HG02678 (cell line): Measurements from ENCODE around the gene IL1A.

Experiments used
- ATAC-seq: cut with Tn5 transposase; IDR thresholded peaks from one replicate; pipeline ENCODE4 v1.9.1; 2021; ENCODE audit warnings: mild to moderate bottlenecking, moderate library complexity; ENCODE audit not compliant: unreplicated experiment

Gene IL1A

DNA sequence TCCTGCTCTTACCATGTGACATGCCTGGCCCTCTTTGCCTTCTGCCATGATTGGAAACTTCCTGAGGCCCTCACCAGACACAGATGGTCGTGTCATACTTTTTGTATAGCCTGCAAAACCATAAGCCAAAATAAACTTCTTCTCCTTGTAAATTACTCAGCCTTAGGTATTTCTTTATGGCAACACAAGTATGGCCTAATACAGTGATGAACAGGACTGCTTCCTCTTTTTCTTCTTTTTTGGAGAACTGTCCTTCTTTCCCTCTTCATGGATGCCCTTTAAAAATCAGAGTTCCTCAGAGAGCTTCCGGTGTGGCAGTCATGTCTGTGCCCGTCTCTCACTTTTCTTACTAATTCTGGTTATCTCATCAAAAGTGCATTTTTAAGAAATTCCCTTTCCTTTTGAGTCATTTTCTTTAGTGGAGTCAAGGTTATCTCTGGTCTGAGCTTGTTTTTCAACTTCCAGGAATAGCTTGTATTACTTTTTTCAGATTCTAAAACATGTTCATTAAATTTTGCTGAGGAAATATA lies 9.2 kb upstream of the IL1A start:
- ATAC-seq, result no peak

DNA sequence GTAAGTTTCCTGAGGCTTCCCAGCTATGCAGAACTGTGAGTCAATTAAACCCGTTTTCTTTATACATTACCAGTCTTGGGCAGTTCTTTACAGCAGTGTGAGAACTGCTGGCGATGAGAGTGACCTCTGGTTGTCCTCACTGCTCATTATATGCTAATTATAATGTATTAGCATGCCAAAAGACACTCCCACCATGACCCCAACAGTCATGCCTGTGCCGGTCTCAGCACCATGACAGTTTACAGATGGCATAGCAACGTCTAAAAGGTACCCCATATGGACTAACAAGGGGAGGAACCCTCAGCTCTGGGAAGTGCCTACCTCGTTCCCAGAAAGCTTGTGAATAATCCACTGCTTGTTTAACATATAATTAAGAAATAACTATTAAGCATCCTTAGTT lies 8.1 kb upstream of the IL1A start:
- ATAC-seq, result no peak

DNA sequence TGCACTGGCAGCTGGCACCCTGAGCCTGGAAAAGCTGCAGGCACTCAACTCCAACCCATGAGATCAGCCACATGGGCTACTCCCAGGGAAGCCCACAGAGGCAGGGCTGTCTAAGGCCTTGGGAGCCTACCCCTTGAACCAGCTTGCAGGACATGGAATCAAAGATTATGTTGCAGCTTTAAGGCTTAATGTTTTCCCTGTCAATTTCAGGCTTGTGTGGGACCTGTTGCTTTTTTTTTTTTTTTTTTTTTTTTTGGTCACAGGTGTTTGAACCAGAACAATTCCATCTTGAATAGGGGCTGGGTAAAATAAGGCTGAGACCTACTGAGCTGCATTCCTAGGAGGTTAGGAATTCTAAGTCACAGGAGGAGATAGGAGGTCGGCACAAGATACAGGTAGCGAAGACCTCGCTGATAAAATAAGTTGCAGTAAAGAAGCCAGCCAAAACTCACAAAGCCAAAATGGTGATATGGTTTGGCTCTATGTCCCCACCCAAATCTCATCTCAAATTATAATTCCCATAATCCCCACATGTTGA lies 7.5 kb upstream of the IL1A start:
- ATAC-seq, result no peak

DNA sequence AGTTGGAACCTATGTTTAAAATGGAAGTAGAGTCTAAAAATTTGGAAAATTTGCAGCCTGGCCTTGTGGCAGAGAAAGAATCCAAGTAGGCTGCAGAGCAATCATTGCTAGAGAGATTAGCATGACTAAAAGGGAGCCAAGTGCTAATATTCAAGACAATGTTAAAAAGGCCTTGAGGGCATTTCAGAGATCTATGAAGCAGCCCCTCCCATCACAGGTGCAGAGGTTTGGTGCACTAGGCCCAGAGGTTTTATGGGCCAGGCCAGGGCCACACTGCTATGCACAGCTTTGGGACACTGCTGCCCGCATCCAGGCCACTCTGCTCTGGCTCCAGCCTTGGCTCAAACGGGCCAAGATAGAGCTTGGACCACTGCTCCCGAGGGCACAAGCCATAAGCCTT lies 6.7 kb upstream of the IL1A start:
- no peak for ATAC-seq

DNA sequence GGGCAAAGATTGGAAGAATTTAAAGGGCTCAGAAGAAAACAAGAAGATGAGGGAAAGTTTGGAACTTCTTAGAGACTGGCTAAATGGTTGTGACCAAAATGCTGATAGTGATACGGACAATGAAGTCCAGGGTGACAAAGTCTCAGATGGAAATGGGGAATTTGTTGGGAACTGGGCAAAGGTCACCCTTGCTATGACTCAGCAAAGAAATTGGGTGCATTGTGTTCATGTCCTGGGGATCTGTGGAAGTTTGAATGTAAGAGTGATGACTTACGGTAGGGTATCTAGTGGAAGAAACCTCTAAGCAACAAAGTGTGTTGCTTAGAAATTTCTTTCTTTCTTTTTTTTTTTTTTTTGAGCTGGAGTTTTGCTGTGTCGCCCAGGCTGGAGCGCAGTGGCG lies 6.0 kb upstream of the IL1A start:
- no peak for ATAC-seq

DNA sequence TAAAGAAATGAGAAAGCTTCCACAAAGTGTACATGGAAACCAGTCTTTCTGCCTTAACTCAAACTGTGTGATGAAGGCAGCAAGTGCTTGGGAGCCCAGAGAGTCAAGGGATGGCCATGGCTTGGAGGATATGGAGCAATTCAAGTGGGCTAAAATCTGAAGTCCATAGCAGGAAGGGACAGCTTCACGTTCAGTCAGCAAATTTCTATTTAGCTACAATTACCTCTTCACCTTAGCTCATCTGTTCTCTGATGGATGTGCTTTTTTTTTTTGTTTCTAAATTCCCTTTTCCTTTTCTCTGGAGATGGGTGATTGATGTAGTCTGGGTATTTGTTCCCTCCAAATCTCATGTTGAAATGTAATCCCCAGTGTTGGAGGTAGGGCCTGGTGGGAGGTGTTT lies 4.9 kb upstream of the IL1A start:
- ATAC-seq, result no peak

DNA sequence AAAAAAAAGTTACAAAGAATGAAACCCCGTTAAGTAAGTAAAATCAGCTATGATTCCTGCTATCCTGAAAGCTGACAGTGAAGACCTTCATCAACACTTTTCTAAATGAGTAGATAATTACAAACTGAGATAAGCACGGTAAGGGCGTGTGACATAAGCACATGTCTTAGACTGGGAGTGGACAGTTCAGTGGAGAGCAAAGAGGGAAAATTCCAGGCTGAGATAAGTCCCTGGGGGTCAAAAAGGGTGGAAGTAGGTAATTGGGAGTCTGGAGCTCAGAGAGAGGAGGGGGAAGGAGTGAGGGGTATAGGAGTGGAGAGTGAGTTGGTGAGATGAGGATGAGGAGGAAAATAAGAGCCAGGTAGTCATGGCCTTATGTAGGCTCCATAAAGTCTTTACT lies 4.4 kb upstream of the IL1A start:
- ATAC-seq, result no peak

DNA sequence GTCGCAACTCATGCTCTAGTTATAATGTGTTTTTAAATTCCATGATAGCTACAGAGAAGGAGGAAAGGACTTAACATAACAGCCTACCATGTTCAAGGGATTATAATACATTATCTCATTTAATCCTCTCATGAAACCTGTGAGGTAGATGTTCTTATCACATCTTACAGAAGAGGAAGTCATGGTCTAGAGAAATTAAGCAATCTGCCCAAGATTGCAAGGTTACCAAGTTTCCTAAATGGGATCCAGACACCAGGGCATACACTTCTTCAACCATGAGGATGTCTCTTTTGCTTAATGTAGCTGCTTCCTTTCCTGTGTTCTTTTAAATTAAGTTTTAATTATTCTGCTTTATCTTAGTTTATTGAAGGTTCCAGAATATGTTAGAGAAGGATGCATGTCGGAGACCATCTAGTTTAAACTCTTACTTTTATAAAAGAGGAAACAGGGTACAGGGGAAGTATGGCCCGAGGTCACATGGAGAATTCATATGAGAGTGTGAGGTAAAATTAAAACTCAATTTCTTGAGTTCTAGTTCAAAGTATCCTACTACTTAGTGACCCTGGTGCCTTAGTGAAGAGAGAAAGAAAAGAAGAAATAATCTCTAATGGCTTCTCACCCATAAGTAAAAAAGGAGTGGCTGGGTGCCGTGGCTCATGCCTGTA lies 3.6 kb upstream of the IL1A start:
- no peak for ATAC-seq

DNA sequence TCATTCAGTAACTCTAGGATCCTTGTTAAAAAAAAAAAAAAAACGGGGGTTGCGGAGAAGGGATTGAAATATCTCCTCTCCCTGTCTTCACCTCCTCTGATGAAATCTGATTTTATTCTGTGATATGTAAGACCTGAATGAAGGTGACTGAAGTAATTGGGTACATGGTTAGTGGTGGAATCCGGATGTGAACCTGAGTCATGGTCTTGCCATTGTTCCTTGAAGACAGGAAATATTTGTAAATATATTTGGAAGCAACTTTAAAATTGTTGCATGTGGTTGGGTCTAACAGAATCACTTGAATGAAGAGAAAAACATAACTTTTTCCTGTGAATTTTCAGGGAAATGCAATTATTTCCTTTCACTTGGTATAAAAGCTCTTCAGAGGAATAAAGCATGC lies 3.0 kb upstream of the IL1A start:
- ATAC-seq, result no peak

DNA sequence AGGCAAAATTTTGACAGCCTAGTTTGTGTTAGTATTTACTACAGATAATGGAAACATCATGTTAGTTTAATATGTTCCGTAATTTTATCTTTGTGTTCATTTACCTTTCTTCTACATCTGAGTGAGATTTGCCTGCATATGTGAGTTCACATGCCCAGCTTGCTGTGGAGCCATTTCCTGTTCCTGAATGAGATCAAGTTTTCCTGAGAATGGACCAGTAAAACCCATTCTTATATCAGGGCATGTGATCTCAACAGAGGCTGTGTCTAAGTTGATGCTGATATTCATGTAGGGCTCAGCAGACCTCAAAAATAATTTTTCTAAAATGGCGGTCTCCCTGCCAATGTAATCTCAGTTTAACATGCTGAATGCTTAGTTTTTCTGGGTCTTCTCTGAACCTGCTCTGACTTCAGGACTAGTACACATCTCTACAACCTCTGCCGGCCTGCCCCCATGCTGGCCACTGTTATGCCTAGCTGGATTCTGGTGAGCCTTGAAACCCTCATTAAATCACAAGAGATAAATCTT lies 1.0 kb downstream of the IL1A start:
- ATAC-seq, result no peak

DNA sequence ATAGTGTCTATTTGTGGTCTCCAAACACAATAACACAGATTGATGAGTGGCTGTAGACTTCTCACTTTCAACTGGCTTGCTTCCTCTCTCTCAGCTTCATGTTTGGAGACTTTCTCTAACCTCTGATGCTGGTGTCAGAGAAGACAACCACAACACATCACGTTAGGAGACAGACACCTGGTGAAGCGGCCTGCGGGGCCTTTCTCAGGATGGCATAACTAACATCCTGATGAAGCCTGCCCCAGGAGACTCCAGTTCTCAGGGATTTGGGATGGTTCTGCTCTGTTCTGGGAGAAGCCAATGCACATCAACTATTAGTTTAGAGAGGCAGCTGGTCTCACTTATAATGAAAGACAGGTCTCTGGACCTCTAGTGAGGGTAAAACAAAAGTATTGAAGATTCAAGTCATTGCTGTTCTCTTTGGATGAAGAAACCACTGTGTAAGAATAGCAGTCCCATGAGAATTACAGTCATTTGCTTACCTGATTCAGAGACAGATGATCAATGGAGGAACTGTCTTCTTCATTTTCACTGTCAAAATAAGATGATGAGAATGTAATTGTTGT lies 2.0 kb downstream of the IL1A start:
- ATAC-seq, result peak; percentile 86

DNA sequence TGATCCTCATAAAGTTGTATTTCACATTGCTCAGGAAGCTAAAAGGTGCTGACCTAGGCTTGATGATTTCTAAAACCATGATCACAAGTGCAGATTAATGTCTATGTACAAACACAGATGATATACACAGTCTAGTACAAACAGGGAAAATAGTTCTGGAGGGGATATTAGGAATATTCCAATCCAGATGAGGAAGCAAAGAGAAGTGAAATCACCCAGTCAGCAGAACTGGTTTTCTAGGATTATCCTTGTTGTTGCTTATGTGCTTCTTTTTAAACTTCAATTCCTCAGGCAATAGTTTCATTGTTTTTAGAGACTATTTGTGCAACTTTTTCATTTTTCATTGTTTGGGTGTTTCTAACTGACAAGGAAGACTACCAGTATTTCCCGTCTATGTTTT lies 4.7 kb downstream of the IL1A start:
- ATAC-seq, result no peak

DNA sequence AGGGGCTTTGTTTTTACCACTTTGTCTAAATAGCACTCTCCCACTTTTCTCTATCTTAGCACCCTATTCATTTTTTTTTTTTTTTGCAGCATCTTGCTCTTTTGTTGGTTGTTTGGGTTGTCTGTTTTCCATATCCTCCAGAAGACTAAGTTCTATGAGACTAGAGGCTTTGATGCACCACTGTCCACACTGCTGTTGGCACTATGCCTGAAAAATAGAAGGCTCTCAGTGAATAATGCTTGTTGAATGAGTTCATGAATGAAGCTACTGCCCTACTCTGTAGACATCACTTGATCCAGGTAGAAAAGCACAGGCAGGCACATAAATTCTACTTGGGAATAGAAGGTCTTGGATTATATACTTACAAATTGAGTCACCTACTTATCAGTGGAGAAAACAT lies 7.3 kb downstream of the IL1A start:
- ATAC-seq, result no peak

DNA sequence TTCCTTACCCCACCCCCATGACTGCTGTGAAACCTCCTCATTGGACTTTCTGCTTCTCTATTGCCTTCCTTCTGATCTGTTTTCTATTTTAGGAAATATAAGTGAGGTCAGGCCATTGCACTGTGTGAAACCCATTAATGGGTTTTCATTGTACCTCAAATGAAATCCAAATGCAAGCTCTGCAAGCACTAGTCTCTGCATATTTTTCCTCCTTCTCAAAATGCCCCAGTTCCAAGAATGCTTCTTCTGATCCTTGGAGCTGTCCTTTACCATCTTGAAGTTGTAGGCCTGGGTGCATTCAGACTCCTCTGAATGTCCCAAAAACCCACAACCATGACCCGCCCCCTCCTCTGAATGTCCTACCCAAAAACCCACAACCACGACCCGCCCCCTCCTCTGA lies 8.2 kb downstream of the IL1A start:
- no peak for ATAC-seq

DNA sequence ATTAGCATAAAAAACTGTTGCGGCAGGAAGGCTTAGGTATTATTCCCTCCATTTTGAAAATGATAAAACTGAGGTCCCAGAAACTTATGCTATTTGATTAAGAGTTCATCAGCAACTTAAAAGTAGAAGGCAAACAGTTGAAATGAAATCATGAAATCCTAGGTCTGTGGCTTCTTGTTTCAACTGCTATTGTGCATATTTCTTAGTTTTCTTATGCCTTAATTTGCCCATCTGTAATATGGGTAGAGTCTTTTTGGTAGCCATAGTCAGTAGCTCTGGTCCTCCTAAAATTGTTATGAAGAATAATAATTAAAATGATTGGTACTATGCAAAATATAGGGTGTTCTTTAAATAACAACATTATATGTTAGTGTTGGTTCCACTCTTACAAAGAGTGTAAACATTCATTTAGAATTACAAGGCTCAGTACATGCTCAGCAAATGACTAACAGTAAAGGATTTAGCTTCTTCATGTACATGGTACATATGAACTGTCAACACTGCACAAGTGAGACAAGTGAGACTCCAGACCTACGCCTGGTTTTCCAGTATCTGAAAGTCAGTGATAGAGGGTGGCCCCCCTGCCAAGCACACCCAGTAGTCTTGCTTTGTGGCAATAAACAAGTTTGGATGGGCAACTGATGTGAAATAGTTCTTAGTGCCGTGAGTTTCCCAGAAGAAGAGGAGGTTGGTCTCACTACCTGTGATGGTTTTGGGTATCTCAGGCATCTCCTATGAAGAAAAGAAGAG lies 9.6 kb downstream of the IL1A start:
- no peak for ATAC-seq

DNA sequence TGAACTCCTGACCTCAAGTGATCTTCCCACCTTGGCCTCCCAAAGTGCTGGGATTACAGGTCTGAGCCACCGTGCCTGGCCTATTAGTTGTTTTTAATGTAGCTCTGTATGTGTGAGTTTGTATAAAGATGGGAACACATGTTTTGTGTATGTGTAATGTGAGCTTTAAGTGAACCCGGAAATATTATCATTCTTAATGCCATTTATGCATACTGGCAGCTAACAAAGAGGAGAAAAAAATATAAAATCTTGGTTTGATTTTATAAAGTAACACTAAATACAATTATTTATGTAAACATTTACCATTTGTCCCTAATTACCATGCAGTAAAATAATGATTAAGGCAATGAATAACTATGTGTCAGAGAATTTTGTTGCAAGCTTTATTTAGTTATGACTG lies 10.7 kb downstream of the IL1A start:
- no peak for ATAC-seq

DNA sequence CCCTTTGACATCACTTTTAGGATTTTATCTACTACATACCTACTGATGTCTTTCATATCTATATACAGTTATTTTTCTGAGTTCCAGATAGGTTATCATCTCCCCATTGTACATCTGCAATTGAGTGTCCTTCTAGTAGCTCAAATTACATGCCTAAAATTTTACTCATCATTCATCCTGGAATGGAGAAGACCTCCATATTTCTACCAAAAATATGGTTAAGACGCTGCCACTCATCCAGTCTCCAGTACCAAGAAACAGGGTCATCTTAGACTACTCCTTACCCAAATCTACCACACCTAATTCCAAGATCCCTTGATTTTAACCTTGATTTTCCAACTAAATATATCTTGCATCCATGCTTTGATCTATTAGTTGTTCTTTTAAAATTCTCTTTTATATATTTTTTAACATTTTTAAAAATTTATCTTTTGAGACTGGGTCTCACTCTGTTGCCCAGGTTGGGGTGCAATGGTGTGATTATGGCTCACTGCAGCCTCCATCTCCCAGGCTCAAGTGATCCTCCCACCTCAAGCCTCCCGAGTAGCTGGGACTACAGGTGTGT lies 11.3 kb downstream of the IL1A start:
- no peak for ATAC-seq

DNA sequence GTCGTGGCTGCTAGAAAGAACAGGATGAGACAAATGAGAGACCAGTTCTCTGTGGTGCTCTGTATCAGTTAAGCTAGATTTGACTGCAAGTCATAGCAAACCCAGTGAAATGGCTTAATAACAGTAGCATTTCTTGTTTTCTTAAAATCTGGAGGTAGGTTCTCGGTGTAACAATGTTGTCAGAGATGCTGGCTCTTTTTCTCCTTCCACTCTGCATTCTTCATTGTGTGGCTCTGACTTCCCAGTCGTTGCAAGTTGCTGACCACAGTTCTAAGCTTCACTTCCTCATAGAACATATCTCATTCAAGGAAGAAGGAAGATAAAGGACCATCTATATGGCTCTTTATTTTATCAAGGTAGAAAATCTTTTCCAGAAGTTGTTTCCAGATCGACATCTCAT lies 12.0 kb downstream of the IL1A start:
- no peak for ATAC-seq

DNA sequence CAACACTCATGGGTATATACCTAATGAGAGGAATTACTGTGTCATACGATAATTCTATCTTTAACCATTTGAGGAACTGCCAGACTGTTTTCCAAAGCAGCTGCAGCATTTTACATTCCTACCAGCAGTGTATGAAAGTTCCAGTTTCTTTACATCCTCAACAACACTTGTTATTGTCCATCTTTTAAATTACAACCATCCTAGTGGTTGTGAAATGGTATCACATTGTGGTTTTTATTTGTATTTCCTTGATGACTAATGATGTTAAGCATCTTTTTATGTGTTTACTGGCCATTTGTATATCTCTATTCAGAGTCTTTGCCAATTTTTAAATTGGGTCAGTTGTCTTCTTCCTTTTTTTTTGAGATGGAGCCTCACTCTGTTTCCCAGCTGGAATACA lies 15.9 kb downstream of the IL1A start:
- no peak for ATAC-seq

DNA sequence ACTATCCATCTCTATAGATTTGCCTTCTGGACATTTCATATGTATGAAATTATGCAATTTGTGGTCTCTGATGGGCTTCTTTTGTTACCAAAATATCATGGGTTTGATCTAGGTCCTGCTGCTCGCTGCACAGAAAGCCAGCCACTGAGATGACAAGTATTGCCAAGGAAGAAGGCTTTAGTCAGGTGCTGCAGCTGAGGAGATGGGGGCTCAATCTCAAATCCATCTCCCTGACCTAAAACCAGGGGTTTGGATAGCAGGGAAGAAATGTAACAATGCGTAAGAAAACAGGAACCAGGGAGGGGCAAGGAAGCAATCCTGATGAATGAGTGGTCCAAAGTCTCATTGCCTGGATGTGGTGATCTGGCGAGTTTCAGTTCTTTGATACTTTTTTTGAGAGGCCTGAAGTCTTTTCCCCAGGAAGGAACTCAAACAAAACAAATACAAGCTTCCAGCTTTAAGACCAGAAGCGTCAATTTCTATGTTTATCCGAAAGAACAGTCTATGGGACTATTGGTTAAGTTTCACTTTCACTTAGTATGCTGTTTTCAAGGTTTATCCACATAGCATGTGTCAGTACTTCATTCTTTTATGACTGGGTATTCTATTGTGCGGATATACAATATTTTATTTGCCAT lies 16.5 kb downstream of the IL1A start:
- no peak for ATAC-seq

DNA sequence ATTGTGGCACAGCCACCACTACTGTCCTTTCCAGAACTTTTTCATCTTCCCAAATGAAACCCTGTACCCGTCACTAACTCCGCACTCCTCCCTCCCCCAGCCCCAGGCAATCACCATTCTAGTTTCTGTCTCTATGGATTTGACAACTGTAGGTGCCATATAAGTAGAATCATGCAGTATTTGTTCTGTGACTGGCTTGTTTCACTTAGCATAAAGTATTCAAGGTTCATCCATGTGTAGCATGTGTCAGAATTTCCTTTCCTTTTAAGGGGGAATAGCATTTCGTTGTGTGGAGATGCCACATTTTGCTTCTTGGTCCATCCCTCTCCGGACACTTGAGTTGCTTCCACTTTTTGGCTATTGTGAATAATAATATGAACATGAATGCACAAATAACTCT lies 19.0 kb downstream of the IL1A start:
- no peak for ATAC-seq
